ENCODE data around the gene SIRT3.
"Not testable (repeated sequence)": the region's sequence is repeated elsewhere in the genome, so short reads cannot be mapped to it uniquely, and the experiment has no call there.

Gene SIRT3

DNA sequence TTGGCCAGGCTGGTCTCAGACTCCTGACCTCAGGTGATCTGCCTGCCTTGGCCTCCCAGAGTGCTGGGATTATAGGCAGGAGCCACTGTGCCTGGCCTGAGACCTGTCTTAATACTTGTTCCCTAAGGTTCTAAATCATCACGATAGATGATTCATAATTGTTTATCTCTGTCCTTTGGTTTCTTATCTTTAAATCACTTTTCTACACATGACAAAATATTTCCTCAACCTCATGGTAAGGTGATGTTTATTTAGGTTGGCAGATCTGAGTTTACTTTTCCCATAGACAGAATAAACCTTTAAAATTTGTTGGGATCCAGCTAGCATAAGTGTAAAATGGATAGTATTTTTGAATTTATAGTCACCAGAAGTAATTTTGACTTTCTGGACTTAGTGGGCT, 4.2 kb upstream of the SIRT3 start:
- TF ChIP-seq POLR2A (IDR thresholded peaks at IDR 0.05; ENCODE audit: low read depth, low read length): no peak
- no peak for FAIRE-seq
- no peak for DNase-seq (ENCODE audit: insufficient read length, low spot score)

DNA sequence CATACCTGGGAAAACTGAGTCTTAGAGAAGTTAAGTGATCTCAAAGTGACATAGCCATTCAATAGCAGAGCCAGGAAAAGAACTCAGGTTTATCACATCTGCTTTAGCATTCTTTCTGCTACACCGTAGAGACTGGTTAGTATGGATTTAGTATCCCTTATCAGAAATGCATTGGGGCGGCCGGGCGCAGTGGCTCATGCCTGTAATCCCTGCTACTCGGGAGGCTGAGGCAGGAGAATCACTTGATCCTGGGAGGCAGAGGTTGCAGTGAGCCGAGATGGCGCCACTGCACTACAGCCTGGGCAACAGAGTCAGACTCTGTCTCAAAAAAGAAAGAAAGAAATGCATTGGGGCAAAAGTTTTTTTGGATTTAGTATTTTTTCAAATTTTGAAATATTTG, 2.2 kb upstream of the SIRT3 start:
- FAIRE-seq: not testable (repeated sequence)

DNA sequence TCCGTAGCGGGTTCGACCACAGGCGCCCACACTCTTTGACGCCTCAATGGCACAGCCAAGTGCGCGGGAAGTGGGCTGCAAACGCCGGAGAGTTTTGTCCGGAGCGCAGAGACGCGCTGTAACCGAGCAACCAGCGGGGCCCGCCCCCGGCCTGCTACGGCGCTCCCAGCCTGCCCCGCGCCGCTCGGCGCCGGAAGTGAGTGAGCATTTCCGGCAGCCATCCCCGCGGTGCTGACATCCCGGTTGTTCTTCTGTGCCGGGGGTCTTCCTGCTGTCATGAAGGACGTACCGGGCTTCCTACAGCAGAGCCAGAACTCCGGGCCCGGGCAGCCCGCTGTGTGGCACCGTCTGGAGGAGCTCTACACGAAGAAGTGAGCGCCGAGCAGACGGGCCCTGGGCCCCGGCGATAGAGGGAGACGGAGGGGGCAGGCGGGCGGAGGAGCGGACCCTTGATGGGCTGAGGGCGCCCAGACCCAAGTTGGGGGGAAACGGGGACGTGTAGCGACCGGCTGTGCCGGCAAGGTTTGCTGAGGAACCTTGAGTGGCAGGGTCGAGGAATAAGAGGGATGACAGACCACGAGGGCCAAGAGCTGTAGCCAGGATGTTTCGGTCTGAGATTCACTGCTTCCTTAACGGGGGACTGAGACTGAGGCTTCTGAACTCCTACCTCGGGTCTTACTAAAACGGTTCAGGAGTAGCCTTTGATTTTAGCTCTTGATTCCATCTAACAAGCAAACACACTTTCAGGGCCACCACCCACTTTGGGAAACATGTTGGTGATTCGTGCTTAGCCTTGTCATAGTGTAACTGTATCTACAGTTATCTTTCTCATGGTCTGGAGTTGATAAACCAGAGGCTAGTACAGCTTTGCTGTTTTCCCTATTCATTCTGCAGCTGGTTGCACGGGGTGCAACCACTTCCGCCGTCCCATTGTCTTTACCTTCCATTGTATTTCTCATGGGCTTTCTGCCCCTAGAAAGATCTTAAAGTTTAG, 929 bp upstream of the SIRT3 start, which contains the start of gene PSMD13:
Gene PSMD13, plus strand, starts transcription at position 203 of the 994 bp plus-strand sequence. Its CDS starts 74 bp downstream, at position 277.
- peak; percentile 74 for TF ChIP-seq POLR2A (IDR thresholded peaks at IDR 0.05; ENCODE audit: low read depth, low read length)
- DNase-seq (ENCODE audit: insufficient read length, low spot score) (peak; percentile 96), FAIRE-seq (no peak)

More for the DNA sequence above, 2.2 kb upstream of the SIRT3 start:
- not testable (repeated sequence) for DNase-seq (ENCODE audit: insufficient read length, low spot score)

DNA sequence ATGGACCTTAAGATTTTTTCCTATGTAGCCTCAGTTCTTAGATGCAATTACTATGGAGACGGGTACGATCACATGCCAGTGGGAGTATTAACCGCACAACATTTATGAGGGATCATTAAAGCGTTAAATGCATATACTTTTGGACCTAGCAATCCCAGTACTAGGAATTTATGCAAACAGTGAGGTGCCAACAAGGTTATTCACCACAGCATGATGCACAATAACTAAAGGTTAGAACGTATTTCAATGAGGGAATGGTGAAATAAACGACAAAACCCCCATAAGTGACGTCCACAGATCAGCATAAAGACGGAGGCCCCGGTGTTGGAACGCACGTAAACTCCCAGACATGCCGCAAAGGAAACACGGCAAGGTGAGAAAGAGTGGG, 539 bp downstream of the SIRT3 start:
- FAIRE-seq: no peak
- DNase-seq (ENCODE audit: insufficient read length, low spot score): no peak

DNA sequence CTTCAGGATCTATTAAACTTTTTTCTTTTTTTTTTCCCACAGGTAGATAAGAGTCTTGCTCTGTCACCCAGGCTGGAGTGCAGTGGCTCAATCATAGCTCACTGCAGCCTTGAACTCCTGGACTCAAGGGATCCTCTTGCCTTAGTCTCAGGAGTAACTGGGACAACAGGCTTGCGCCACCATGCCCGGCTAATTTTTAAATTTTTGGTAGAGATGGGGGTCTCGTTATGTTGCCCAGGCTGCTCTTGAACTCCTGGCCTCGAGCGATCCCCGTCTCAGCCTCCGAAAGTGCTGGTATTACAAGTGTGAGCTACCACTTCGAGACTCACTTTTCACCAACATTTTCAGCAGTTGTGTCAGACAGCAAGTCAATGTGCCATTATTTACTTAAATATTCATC, 962 bp downstream of the SIRT3 start:
- no peak for TF ChIP-seq POLR2A (IDR thresholded peaks at IDR 0.05; ENCODE audit: low read depth, low read length)
- FAIRE-seq: no peak

More for the DNA sequence above, 539 bp downstream of the SIRT3 start:
- TF ChIP-seq POLR2A (IDR thresholded peaks at IDR 0.05; ENCODE audit: low read depth, low read length): no peak

DNA sequence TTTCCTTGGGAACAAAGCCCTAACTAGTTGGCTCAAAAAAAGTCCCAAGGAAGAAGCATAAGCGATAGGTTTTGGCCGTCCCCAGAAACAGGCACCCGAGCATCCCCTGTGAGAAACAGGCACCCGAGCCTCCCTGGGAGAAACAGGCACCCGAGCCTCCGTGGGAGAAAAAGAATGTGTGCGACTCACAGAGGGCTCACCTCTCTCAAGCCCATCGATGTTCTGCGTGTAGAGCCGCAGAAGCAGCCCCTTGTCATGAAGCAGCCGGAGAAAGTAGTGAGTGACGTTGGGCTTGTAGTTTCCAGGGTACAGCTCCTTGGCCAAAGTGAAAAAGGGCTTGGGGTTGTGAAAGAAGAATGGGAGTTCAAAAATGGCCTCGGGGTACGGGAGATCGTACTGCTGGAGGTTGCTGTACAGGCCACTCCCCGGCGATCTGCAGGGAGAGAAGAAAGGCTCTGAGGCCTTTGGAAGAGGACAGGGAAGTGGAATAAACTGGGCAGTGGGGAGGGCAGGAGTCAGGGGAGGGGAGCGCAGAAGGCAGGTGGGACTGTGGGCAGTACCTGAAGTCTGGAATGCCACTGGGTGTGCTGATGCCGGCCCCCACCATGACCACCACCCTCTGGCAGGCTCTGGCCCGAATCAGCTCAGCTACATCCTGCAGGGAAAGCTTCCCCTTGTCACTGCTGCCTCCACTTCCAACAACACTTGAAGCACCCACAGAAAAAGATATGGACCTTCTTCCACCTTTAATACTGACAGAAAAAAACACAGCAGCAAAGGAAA, 3.2 kb downstream of the SIRT3 start:
- no peak for TF ChIP-seq POLR2A (IDR thresholded peaks at IDR 0.05; ENCODE audit: low read depth, low read length)
- FAIRE-seq: no peak
- no peak for DNase-seq (ENCODE audit: insufficient read length, low spot score)

More for the DNA sequence above, 962 bp downstream of the SIRT3 start:
- no peak for DNase-seq (ENCODE audit: insufficient read length, low spot score)

DNA sequence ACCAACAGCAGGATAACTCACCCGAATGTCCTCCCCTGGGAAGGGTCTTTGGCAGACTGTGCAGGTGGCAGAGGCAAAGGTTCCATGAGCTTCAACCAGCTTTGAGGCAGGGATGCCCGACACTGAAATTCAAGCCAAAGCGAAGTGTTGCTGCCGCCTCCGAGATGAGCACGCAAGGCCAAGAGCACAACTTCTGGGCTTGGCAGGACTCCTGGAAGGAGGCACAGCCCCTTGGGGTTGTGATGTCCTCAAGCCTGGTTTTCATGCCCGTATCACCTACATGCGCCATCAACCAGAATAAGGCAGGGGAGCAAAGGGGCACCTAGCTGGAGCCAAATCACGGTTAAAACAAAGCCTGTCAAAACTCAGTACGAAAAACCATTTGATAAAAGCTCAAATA, 5.7 kb downstream of the SIRT3 start:
- DNase-seq (ENCODE audit: insufficient read length, low spot score) (no peak), FAIRE-seq (no peak)
- TF ChIP-seq POLR2A (IDR thresholded peaks at IDR 0.05; ENCODE audit: low read depth, low read length): no peak

DNA sequence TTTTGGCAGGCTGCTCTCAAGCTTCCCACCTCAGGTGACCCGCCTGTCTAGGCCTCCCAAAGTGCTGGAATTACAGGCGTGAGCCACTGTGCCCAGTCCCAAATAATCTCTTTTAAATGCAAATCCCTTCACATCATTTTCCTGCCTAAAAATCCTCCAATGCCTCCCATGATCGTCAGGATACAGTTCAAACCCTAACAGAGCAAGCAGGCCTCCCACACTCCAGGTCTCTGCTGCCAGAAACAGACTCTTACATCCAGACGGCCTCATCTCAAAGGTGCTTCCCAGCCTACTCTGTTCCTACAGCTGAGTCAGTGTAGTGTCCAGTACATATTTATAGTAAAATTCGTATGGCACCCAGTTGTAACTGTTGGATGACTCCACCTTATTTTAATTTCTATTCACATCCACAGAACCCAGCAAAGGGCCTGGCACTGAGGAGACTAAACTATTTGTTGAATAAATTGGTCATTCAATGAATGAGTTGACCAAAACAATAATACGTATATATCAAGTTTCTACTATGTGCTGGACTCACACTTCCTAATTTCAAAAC, 8.2 kb downstream of the SIRT3 start:
- no peak for FAIRE-seq

DNA sequence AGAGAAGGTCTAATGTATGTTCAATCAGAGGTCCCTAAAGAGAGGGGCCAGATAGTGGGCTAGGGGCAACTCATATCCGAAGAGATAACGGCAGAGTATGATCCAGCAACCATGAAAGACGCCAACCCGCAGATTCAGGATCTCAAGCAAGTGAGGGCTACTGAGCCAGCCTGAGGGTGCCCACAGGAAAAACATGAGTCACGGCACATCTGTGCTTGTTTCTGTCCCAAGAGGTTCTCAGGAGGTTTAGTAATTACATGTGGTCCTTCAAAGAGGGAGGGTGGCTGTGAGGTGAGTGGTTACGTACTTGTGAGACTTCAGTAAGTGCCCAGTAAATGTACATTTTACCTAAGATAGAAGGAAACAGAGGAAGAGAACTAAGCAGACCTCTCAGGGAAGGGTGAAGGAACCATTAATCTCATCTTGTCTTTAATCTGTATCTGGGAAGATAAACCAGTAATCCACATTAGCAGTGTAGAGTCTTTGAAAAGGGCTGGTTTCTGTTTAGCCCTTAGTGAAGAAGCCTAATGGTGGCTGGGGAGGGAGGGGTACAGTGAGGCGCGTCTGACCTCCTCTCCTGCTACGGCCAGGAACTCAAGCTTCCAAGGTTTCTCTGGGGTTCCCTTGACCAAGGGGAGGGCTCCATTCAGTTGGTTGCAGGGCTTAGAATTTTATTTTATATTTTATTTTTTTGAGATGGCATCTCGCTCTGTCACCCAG, 10.2 kb downstream of the SIRT3 start:
- TF ChIP-seq POLR2A (IDR thresholded peaks at IDR 0.05; ENCODE audit: low read depth, low read length): no peak
- FAIRE-seq (no peak), DNase-seq (ENCODE audit: insufficient read length, low spot score) (no peak)

More for the DNA sequence above, 8.2 kb downstream of the SIRT3 start:
- DNase-seq (ENCODE audit: insufficient read length, low spot score): no peak
- no peak for TF ChIP-seq POLR2A (IDR thresholded peaks at IDR 0.05; ENCODE audit: low read depth, low read length)

DNA sequence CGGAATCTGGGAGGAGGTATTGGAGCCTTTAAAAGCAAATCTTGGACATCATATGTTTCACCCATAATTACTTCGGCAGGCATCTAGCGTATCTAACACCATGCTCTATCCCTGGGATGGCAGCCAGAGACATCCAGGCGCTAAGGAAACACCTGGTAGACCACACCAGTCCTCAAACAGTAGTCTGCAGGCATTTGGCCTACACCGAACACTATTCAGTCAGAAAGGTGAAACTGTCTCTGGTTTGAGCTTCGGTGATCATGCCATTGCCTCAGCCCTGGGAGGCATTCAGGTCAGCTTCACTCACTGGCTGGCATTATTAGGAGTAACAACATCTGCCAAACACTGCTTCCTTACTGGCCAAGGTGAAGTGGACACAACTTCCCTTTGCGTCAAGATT, 11.7 kb downstream of the SIRT3 start:
- FAIRE-seq (no peak), DNase-seq (ENCODE audit: insufficient read length, low spot score) (no peak)
- TF ChIP-seq POLR2A (IDR thresholded peaks at IDR 0.05; ENCODE audit: low read depth, low read length): no peak

DNA sequence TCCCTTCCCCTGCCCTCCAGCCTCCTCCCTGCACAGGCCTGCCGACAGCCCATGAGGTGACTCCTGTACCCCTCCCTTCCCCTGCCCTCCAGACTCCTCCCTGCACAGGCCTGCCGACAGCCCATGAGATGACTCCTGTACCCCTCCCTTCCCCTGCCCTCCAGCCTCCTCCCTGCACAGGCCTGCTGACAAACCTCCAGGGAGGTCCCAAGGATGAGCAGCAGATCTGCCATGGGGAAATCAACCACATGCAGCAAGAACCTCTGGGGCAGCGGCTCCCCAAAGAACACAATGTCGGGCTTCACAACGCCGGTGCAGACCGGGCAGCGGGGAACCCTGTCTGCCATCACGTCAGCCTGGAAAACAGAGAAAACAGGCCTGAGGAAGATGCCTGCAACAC, 12.3 kb downstream of the SIRT3 start:
- no peak for DNase-seq (ENCODE audit: insufficient read length, low spot score)
- FAIRE-seq: no peak
- no peak for TF ChIP-seq POLR2A (IDR thresholded peaks at IDR 0.05; ENCODE audit: low read depth, low read length)

DNA sequence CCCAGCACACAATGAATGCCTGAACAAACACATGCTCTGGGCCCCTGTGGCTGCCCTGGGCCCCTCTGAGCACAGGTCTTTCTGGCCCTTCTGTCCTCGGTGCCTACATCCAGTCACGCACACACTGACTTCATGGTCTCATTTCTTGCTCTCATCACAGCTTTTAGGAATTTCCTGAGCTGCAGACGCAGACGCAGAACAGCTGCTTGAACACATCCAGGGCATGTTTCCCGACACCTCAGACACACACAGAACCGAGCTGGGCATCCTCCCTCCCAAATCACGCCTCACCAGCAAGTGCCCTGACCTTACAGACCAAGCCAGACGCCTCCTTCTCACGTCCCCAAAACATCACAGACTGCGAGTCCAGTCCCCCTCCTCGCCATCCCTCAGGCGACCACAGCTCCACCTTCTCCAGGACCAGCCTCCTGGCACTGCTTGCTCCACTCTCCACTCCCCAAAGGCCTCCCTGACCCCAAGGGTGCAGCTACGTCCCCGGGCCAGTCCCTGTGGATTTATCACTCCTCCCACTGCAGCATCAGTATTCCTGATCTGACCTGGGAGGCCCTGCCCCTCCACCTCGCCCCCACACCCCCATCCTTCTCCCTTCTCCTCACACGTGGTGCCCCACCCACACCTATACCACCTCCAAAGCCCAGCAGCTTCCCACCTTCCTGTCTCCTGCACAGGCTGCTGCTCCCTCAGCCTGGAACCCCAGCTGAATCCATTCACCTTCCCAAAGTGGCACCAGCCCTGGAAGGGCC, 12.9 kb downstream of the SIRT3 start:
- FAIRE-seq: no peak
- no peak for TF ChIP-seq POLR2A (IDR thresholded peaks at IDR 0.05; ENCODE audit: low read depth, low read length)
- DNase-seq (ENCODE audit: insufficient read length, low spot score): no peak

Measured in H54 (cell line).